Hepatocyte (in vitro differentiated cells): ENCODE results near the gene FDXR.

Experiments used
- CTCF ChIP-seq: fragments of 200-600 bp; sonication (generic); IDR thresholded peaks from 2 replicates; pipeline ENCODE4 v1.5.1; 2016; ENCODE audit warnings: antibody characterized with exemption, mild to moderate bottlenecking; ENCODE audit not compliant: poor library complexity
- EZH2 ChIP-seq: fragments of 200-600 bp; sonication (generic); IDR thresholded peaks from 2 replicates; pipeline ENCODE4 v1.6.1; 2016; ENCODE audit warnings: antibody characterized with exemption, mild to moderate bottlenecking, borderline replicate concordance
- EZH2phosphoT487 ChIP-seq: fragments of 200-600 bp; sonication (generic); IDR thresholded peaks from one replicate; pipeline ENCODE4 v1.6.1; 2018; ENCODE audit warnings: antibody characterized with exemption, mild to moderate bottlenecking, low read depth, moderate library complexity; ENCODE audit not compliant: unreplicated experiment, severe bottlenecking

GRCh38 chr17:74818291-74818938 is 54.4 kb downstream of the FDXR start:
- TF ChIP-seq CTCF (no peak), EZH2 (no peak), EZH2phosphoT487 (no peak)
